ENCODE data around the gene IFITM1. TPM values are rescaled to one million over a fixed set of nuclear protein-coding genes. Genes with fewer than 3 reads are reported as not detected.

IFITM1 gene
- total RNA-seq, 2 experiments from 2014 or later = 36.4 to 72.4 TPM

GRCh38 chr11:334264-334994 lies 20.6 kb downstream of the IFITM1 start:
- BruUV-seq (replicated peaks) = no TSS peak
- peaks cover 73% of the 10 kb centered on the region for H3K4me1 ChIP-seq (ENCODE audit: insufficient read depth, low read length, poor library complexity, severe bottlenecking)
- H3K4me3 ChIP-seq (ENCODE audit: low read depth, low read length, poor library complexity, severe bottlenecking) = no peak overlapping the region
- no peaks in the 10 kb centered on the region for H3K9me2 ChIP-seq (ENCODE audit: insufficient read depth, low read length)
- intact Hi-C loops (cut with micrococcal nuclease; ENCODE audit: unreplicated experiment) = no loop called here
- DNase-seq (ENCODE audit: low spot score) = no peak
- no peak overlapping the region for H2AFZ ChIP-seq (ENCODE audit: low read length)
- peaks cover 14% of the 10 kb centered on the region for H3K9me3 ChIP-seq (ENCODE audit: low read length)
- H4K20me1 ChIP-seq (ENCODE audit: insufficient read depth, low read length) = no peaks in the 10 kb centered on the region
- peak overlapping the region; percentile 12 for H3K27ac ChIP-seq (ENCODE audit: low read depth, low read length, poor library complexity, severe bottlenecking)
- no peak overlapping the region for H3K4me2 ChIP-seq (ENCODE audit: low read length)
- CTCF ChIA-PET (ENCODE audit: unreplicated experiment) = no interaction called here
- TF ChIP-seq EZH2phosphoT487 (IDR thresholded peaks at IDR 0.05; ENCODE audit: borderline replicate concordance, low read depth, low read length) (no peak), CTCF (conservative IDR thresholded peaks at IDR 0.05; ENCODE audit: low read length) (no peak)
- no peaks in the 10 kb centered on the region for H3K79me2 ChIP-seq (ENCODE audit: insufficient read depth, low read depth, low read length)
- H3K36me3 ChIP-seq (ENCODE audit: insufficient read depth, low read length) = peaks cover 9% of the 10 kb centered on the region
- POLR2A ChIA-PET = no interaction called here

GRCh38 chr11:335779-336658 lies 22.2 kb downstream of the IFITM1 start:
- intact Hi-C loops (cut with micrococcal nuclease; ENCODE audit: unreplicated experiment) = no loop called here
- POLR2A ChIA-PET = no interaction called here
- Histone ChIP-seq H3K4me1 (ENCODE audit: insufficient read depth, low read length, poor library complexity, severe bottlenecking) (peaks cover 73% of the 10 kb centered on the region), H3K36me3 (ENCODE audit: insufficient read depth, low read length) (peaks cover 9% of the 10 kb centered on the region), H3K79me2 (ENCODE audit: insufficient read depth, low read depth, low read length) (no peaks in the 10 kb centered on the region), H2AFZ (ENCODE audit: low read length) (peak overlapping the region; percentile 82), H3K4me3 (ENCODE audit: low read depth, low read length, poor library complexity, severe bottlenecking) (peak overlapping the region; percentile 17), H3K9me2 (ENCODE audit: insufficient read depth, low read length) (no peaks in the 10 kb centered on the region), H4K20me1 (ENCODE audit: insufficient read depth, low read length) (no peaks in the 10 kb centered on the region), H3K9me3 (ENCODE audit: low read length) (peaks cover 14% of the 10 kb centered on the region), H3K4me2 (ENCODE audit: low read length) (peak overlapping the region; percentile 54), H3K27ac (ENCODE audit: low read depth, low read length, poor library complexity, severe bottlenecking) (peak overlapping the region; percentile 58)
- peak; percentile 43 for DNase-seq (ENCODE audit: low spot score)
- TF ChIP-seq EZH2phosphoT487 (IDR thresholded peaks at IDR 0.05; ENCODE audit: borderline replicate concordance, low read depth, low read length) (no peak), CTCF (conservative IDR thresholded peaks at IDR 0.05; ENCODE audit: low read length) (no peak)
- no TSS peak for BruUV-seq (replicated peaks)
- CTCF ChIA-PET (ENCODE audit: unreplicated experiment) = interaction anchor here (0.5 kb wide), 1 partner anchor 19 kb away, joined by 3 read pairs; no protein-coding TSS in a partner anchor

All from OCI-LY7 (cell line).